Bronchial epithelial cell (primary cell): ENCODE data around the gene ANAPC7. TPM values are rescaled to one million over a fixed set of nuclear protein-coding genes. Genes with fewer than 3 reads are reported as not detected.

Experiments used
- DNase-seq: peaks from one replicate; pipeline ENCODE4 v3.0.0-alpha.2; 2010; ENCODE audit warnings: low read depth
- FAIRE-seq: peaks from 2 replicates; lab custom pipeline; 2011; peaks lifted over from hg19 to GRCh38; lab: Jason Lieb, UNC
- H3K27me3 ChIP-seq: 2 replicates; pipeline ENCODE4 v1.5.1; 2011; ENCODE audit warnings: low read length; ENCODE audit not compliant: control insufficient read depth, insufficient read depth
- H3K36me3 ChIP-seq: 2 replicates; pipeline ENCODE4 v1.5.1; 2011; ENCODE audit warnings: low read length; ENCODE audit not compliant: control insufficient read depth, insufficient read depth
- H3K4me3 ChIP-seq: 2 replicates; pipeline ENCODE4 v1.5.1; 2011; ENCODE audit warnings: mild to moderate bottlenecking, low read depth, low read length, control low read depth
- CTCF ChIP-seq: IDR thresholded peaks from 2 replicates; pipeline ENCODE4 v1.5.1; 2011; ENCODE audit warnings: mild to moderate bottlenecking, moderate library complexity, low read length, control low read depth, inconsistent platforms; ENCODE audit not compliant: insufficient read depth, severe bottlenecking
- total RNA-seq: library from RNA; depleted of rRNA; stranded (reverse); fragments of >200 nt; gene quantifications from 2 replicates; pipeline ENCODE4 v1.2.1, GENCODE V29; 2014

Gene ANAPC7
- total RNA-seq, 1 donor from 2014 or later = 36.1 TPM

GRCh38 chr12:110373962-110374611, 29.4 kb downstream of the ANAPC7 start:
- Histone ChIP-seq H3K4me3 (no peak overlapping the region), H3K36me3 (peaks cover 14% of the 10 kb centered on the region), H3K27me3 (no peaks in the 10 kb centered on the region)
- TF ChIP-seq CTCF = no peak
- FAIRE-seq (no peak), DNase-seq (no peak)

GRCh38 chr12:110373425-110373824, 30.1 kb downstream of the ANAPC7 start:
- peaks cover 12% of the 10 kb centered on the region for H3K36me3 ChIP-seq
- FAIRE-seq = no peak
- peak; percentile 38 for DNase-seq

GRCh38 chr12:110373025-110373424, 30.5 kb downstream of the ANAPC7 start:
- TF ChIP-seq CTCF = no peak
- H3K27me3 ChIP-seq = no peaks in the 10 kb centered on the region
- FAIRE-seq = no peak
- no peak for DNase-seq
- H3K4me3 ChIP-seq = no peak overlapping the region
- H3K36me3 ChIP-seq = peaks cover 11% of the 10 kb centered on the region

More at GRCh38 chr12:110373425-110373824, 30.1 kb downstream of the ANAPC7 start:
- Histone ChIP-seq H3K4me3 (no peak overlapping the region), H3K27me3 (no peaks in the 10 kb centered on the region)
- no peak for TF ChIP-seq CTCF

- no peak for DNase-seq
These were observed 31.5 kb downstream of the ANAPC7 start for GRCh38 chr12:110372056-110372425.

GRCh38 chr12:110371408-110372055, 32.0 kb downstream of the ANAPC7 start:
- no peaks in the 10 kb centered on the region for H3K27me3 ChIP-seq
- peaks cover 11% of the 10 kb centered on the region for H3K36me3 ChIP-seq
- no peak for TF ChIP-seq CTCF
- FAIRE-seq (no peak), DNase-seq (no peak)
- H3K4me3 ChIP-seq = no peak overlapping the region

More at GRCh38 chr12:110372056-110372425, 31.5 kb downstream of the ANAPC7 start:
- no peaks in the 10 kb centered on the region for H3K27me3 ChIP-seq
- FAIRE-seq = no peak
- H3K36me3 ChIP-seq = peaks cover 11% of the 10 kb centered on the region
- H3K4me3 ChIP-seq = no peak overlapping the region
- no peak for TF ChIP-seq CTCF
